ENCODE data around the gene TRABD2B. TPM values are rescaled to one million over a fixed set of nuclear protein-coding genes. Genes with fewer than 3 reads are reported as not detected.

TRABD2B gene
- polyA plus RNA-seq, 1 of the 3 experiments (the other 2 are of a cell fraction), result 0.03 TPM

- TF ChIP-seq YY1 (IDR thresholded peaks at IDR 0.05; ENCODE audit: low read depth) (no peak), NRF1 (IDR thresholded peaks at IDR 0.05; ENCODE audit: low read depth, low read length) (no peak), USF2 (IDR thresholded peaks at IDR 0.05; ENCODE audit: borderline replicate concordance, low read depth, low read length) (no peak), FOSL2 (IDR thresholded peaks at IDR 0.05; ENCODE audit: borderline replicate concordance, low read depth) (no peak), GATA2 (CRISPR knock-in tag; IDR thresholded peaks at IDR 0.05) (no peak), FOXJ3 (CRISPR knock-in tag; IDR thresholded peaks at IDR 0.05) (no peak), JUND (IDR thresholded peaks at IDR 0.05) (no peak), SMC3 (IDR thresholded peaks at IDR 0.05; ENCODE audit: low read depth, low read length) (no peak), MAX (IDR thresholded peaks at IDR 0.05; ENCODE audit: low read depth) (no peak), TCF12 (IDR thresholded peaks at IDR 0.05) (no peak), ZBTB33 (IDR thresholded peaks at IDR 0.05; ENCODE audit: borderline replicate concordance, low read depth) (no peak), EP300 (IDR thresholded peaks at IDR 0.05; ENCODE audit: borderline replicate concordance in 1 of 2, low read depth in 1 of 2, low read length in 1 of 2) (no peak), RXRA (IDR thresholded peaks at IDR 0.05; ENCODE audit: borderline replicate concordance, low read depth) (no peak), SIN3A (IDR thresholded peaks at IDR 0.05; ENCODE audit: borderline replicate concordance, low read depth, low read length) (no peak)
- Histone ChIP-seq H3K4me3 (ENCODE audit: low read depth in 2 of 2, low read length in 1 of 2) (no peak overlapping the region), H3K27ac (ENCODE audit: low read depth in 2 of 2, low read length in 1 of 2) (no peak overlapping the region), H3K4me1 (ENCODE audit: control insufficient read depth in 1 of 2, insufficient read depth in 2 of 2, low read depth in 1 of 2, low read length in 1 of 2) (peaks cover 0 to 15% of the 10 kb centered on the region in 2 experiments; a peak in 1 of 4 replicates), H3K27me3 (ENCODE audit: insufficient read depth) (no peaks in the 10 kb centered on the region), H4K20me1 (ENCODE audit: insufficient read depth) (no peaks in the 10 kb centered on the region), H3F3A (replicated peaks; ENCODE audit: insufficient read depth) (no peaks in the 10 kb centered on the region), H3K36me3 (replicated peaks in 1 of 2; ENCODE audit: control insufficient read depth in 1 of 2, insufficient read depth in 2 of 2, low read length in 1 of 2) (no peaks in the 10 kb centered on the region), H3K79me2 (ENCODE audit: insufficient read depth) (no peaks in the 10 kb centered on the region), H3K9me2 (no peaks in the 10 kb centered on the region), H2AFZ (ENCODE audit: low read depth) (no peak overlapping the region), H3K9ac (no peak overlapping the region), H3K4me2 (no peak overlapping the region), H3K9me3 (no peaks in the 10 kb centered on the region)
- DNase-seq, result no peak
- CTCF ChIA-PET, result no interaction called here
- WGBS (ENCODE audit: low lambda C conversion rate), result 65% methylated on average over 6 of the region's 6 CpGs
- POLR2A ChIA-PET, result no interaction called here
Observed at GRCh38 chr1:47796626-47797025, 200.6 kb downstream of the TRABD2B start.

- H3K4me3 ChIP-seq (ENCODE audit: low read depth in 2 of 2, low read length in 1 of 2), result no peak overlapping the region
- no peak overlapping the region for H2AFZ ChIP-seq (ENCODE audit: low read depth)
- no peaks in the 10 kb centered on the region for H4K20me1 ChIP-seq (ENCODE audit: insufficient read depth)
- no peaks in the 10 kb centered on the region for H3K79me2 ChIP-seq (ENCODE audit: insufficient read depth)
- no peak for DNase-seq
- H3K27ac ChIP-seq (ENCODE audit: low read depth in 2 of 2, low read length in 1 of 2), result no peak overlapping the region
- peaks cover 0 to 15% of the 10 kb centered on the region in 2 experiments; a peak in 1 of 4 replicates for H3K4me1 ChIP-seq (ENCODE audit: control insufficient read depth in 1 of 2, insufficient read depth in 2 of 2, low read depth in 1 of 2, low read length in 1 of 2)
- no peak overlapping the region for H3K4me2 ChIP-seq
- no peaks in the 10 kb centered on the region for H3K27me3 ChIP-seq (ENCODE audit: insufficient read depth)
- CTCF ChIA-PET, result interaction anchor here (1.0 to 1.1 kb wide), 2 partner anchors 11 to 267 kb away, joined by 3 to 4 read pairs; no protein-coding TSS in a partner anchor
- H3K9me3 ChIP-seq, result no peaks in the 10 kb centered on the region
- POLR2A ChIA-PET, result no interaction called here
- no peaks in the 10 kb centered on the region for H3K9me2 ChIP-seq
- TF ChIP-seq RCOR1 (IDR thresholded peaks at IDR 0.05; ENCODE audit: low read length) (peak; percentile 29; the same call in 1 of the 2 replicates), GATA2 (CRISPR knock-in tag; IDR thresholded peaks at IDR 0.05) (no peak)
- no peaks in the 10 kb centered on the region for H3K36me3 ChIP-seq (replicated peaks in 1 of 2; ENCODE audit: control insufficient read depth in 1 of 2, insufficient read depth in 2 of 2, low read length in 1 of 2)
- no peak overlapping the region for H3K9ac ChIP-seq
- H3F3A ChIP-seq (replicated peaks; ENCODE audit: insufficient read depth), result no peaks in the 10 kb centered on the region
- 40% methylated on average over 2 of the region's 2 CpGs for WGBS (ENCODE audit: low lambda C conversion rate)
Observed at GRCh38 chr1:47795102-47795501, 202.1 kb downstream of the TRABD2B start.

Measured in SK-N-SH (cell line).